ENCODE data around the gene REST. TPM values are rescaled to one million over a fixed set of nuclear protein-coding genes. Genes with fewer than 3 reads are reported as not detected.
A peak's percentile ranks its signal among the peaks of the same experiment; 100 is the strongest.

Gene REST
- total RNA-seq, 2 experiments from 2014 or later, result 56.8 to 57.6 TPM

- ATAC-seq (ENCODE audit: poor library complexity) (no peak), DNase-seq (no peak)
- Mint-ChIP-seq H3K36me3 (ENCODE audit: low read depth) (peaks cover 95% of the 10 kb centered on the region), H3K27me3 (no peaks in the 10 kb centered on the region), H3K27ac (peak overlapping the region; percentile 53), H3K9me3 (no peaks in the 10 kb centered on the region), H3K4me1 (ENCODE audit: low read depth) (peaks cover 43% of the 10 kb centered on the region), H3K4me3 (no peak overlapping the region)
- Histone ChIP-seq H3K4me1 (ENCODE audit: insufficient read depth, low read length) (peaks cover 4% of the 10 kb centered on the region), H3K27ac (ENCODE audit: low read depth in 1 of 2, low read length in 2 of 2) (no peak overlapping the region), H3K9me3 (ENCODE audit: control insufficient read depth in 1 of 2, insufficient read depth in 1 of 2, low read length in 2 of 2) (no peaks in the 10 kb centered on the region), H3K27me3 (ENCODE audit: control insufficient read depth in 1 of 2, insufficient read depth in 2 of 2, low read length in 2 of 2) (no peaks in the 10 kb centered on the region), H3K36me3 (ENCODE audit: insufficient read depth, low read length) (peaks cover 87% of the 10 kb centered on the region), H3K4me3 (ENCODE audit: low read length) (no peak overlapping the region)
- CTCF ChIA-PET, result interaction anchor here (1.2 kb wide), 1 partner anchor 14 kb away, joined by 3 read pairs; no protein-coding TSS in a partner anchor
- intact Hi-C loops (cut with DNase I, micrococcal nuclease), result no loop called here
- POLR2A ChIA-PET, result interaction anchor here (1.7 to 3.3 kb wide), 3 partner anchors 8 to 82 kb away, joined by 4 to 25 read pairs (median 5); partner anchors contain the start of genes NOA1 and POLR2B
- no peak for TF ChIP-seq CTCF (IDR thresholded peaks at IDR 0.05)
Measured at GRCh38 chr4:56990109-56990905, 82.6 kb downstream of the REST start.

GRCh38 chr4:56995525-56995924, 87.8 kb downstream of the REST start:
- no peak for ATAC-seq (ENCODE audit: poor library complexity)
- Mint-ChIP-seq H3K4me3 (no peak overlapping the region), H3K4me1 (ENCODE audit: low read depth) (peaks cover 19% of the 10 kb centered on the region), H3K27me3 (no peaks in the 10 kb centered on the region), H3K36me3 (ENCODE audit: low read depth) (peaks cover 93% of the 10 kb centered on the region), H3K27ac (no peak overlapping the region), H3K9me3 (no peaks in the 10 kb centered on the region)
- Histone ChIP-seq H3K27ac (ENCODE audit: low read depth in 1 of 2, low read length in 2 of 2) (no peak overlapping the region), H3K4me3 (ENCODE audit: low read length) (no peak overlapping the region), H3K36me3 (ENCODE audit: insufficient read depth, low read length) (peaks cover 75% of the 10 kb centered on the region), H3K9me3 (ENCODE audit: control insufficient read depth in 1 of 2, insufficient read depth in 1 of 2, low read length in 2 of 2) (no peaks in the 10 kb centered on the region), H3K4me1 (ENCODE audit: insufficient read depth, low read length) (no peaks in the 10 kb centered on the region), H3K27me3 (ENCODE audit: control insufficient read depth in 1 of 2, insufficient read depth in 2 of 2, low read length in 2 of 2) (no peaks in the 10 kb centered on the region)
- intact Hi-C loops (cut with DNase I, micrococcal nuclease), result no loop called here
- ChIA-PET CTCF (no interaction called here), POLR2A (no interaction called here)
- no peak for DNase-seq
- no peak for TF ChIP-seq CTCF (IDR thresholded peaks at IDR 0.05)

GRCh38 chr4:56999751-57000150, 92.1 kb downstream of the REST start:
- Mint-ChIP-seq H3K27ac (no peak overlapping the region), H3K9me3 (no peaks in the 10 kb centered on the region), H3K27me3 (no peaks in the 10 kb centered on the region), H3K36me3 (ENCODE audit: low read depth) (peaks cover 84% of the 10 kb centered on the region), H3K4me1 (ENCODE audit: low read depth) (no peaks in the 10 kb centered on the region), H3K4me3 (no peak overlapping the region)
- Histone ChIP-seq H3K4me3 (ENCODE audit: low read length) (no peak overlapping the region), H3K27ac (ENCODE audit: low read depth in 1 of 2, low read length in 2 of 2) (no peak overlapping the region), H3K9me3 (ENCODE audit: control insufficient read depth in 1 of 2, insufficient read depth in 1 of 2, low read length in 2 of 2) (no peaks in the 10 kb centered on the region), H3K27me3 (ENCODE audit: control insufficient read depth in 1 of 2, insufficient read depth in 2 of 2, low read length in 2 of 2) (no peaks in the 10 kb centered on the region), H3K4me1 (ENCODE audit: insufficient read depth, low read length) (no peaks in the 10 kb centered on the region), H3K36me3 (ENCODE audit: insufficient read depth, low read length) (peaks cover 66% of the 10 kb centered on the region)
- no peak for TF ChIP-seq CTCF (IDR thresholded peaks at IDR 0.05)
- ChIA-PET CTCF (interaction anchor here (1.0 kb wide), 1 partner anchor 9 kb away, joined by 3 read pairs; no protein-coding TSS in a partner anchor), POLR2A (no interaction called here)
- intact Hi-C loops (cut with DNase I, micrococcal nuclease), result loop anchor here in 1 of 2 experiments (2.0 kb wide), 1 partner anchor 23 kb away; no protein-coding TSS in a partner anchor
- ATAC-seq (ENCODE audit: poor library complexity) (no peak), DNase-seq (no peak)
